Testis (tissue), 3 donors: ENCODE results near the gene PMM2. TPM values are rescaled to one million over a fixed set of nuclear protein-coding genes. Genes with fewer than 3 reads are reported as not detected.

Source experiments
- DNase-seq: peaks from one replicate; pipeline ENCODE4 v3.0.0-alpha.2; 2019
- H3K27ac ChIP-seq, 2 donors: fragments of 200-600 bp; sonication (generic); one replicate each; pipeline ENCODE4 v1.5.1; 2019
- H3K27me3 ChIP-seq: fragments of 200-600 bp; sonication (generic); one replicate; pipeline ENCODE4 v1.5.1; 2019
- H3K36me3 ChIP-seq: fragments of 200-600 bp; sonication (generic); one replicate; pipeline ENCODE4 v1.5.1; 2017; ENCODE audit warnings: low read depth; ENCODE audit errors: missing control alignments
- H3K4me1 ChIP-seq: fragments of 200-600 bp; sonication (generic); one replicate; pipeline ENCODE4 v1.5.1; 2019
- H3K4me3 ChIP-seq, 2 donors: fragments of 200-600 bp; sonication (generic); one replicate each; pipeline ENCODE4 v1.5.1; 2017 to 2019
- H3K9me3 ChIP-seq: fragments of 200-600 bp; sonication (generic); one replicate; pipeline ENCODE4 v1.5.1; 2017
- POLR2A ChIP-seq: fragments of 450-650 bp; IDR thresholded peaks from one replicate; pipeline ENCODE4 v1.6.1; 2017; ENCODE audit warnings: antibody characterized with exemption, mild to moderate bottlenecking, moderate library complexity
- WGBS, 2 donors: methylation state at CpG; one replicate each; pipeline ENCODE4 v1.1.5; 2018; 5-methylcytosine and 5-hydroxymethylcytosine counted together
- intact Hi-C: fragments of 100-400 bp; cut with DNase I; formaldehyde crosslinking; loops from one replicate; pipeline ENCODE4 v1.15.1; 2023; ENCODE audit warnings: low total_unique reads
- polyA plus RNA-seq: library from polyadenylated mRNA; stranded (reverse); fragments of 350-450 nt; fragmentation: Illumina TruSeq; extraction: RNeasy Lipid Tissue Mini Kit (QIAGEN cat#74804); gene quantifications from one replicate; pipeline ENCODE4 v1.2.3, GENCODE V29; 2014; ENCODE audit warnings: low read depth, low replicate concordance; ENCODE audit not compliant: insufficient read depth
- total RNA-seq, 2 donors: library from RNA; depleted of rRNA; stranded (reverse); fragments of >200 nt; gene quantifications; one replicate each; pipeline ENCODE4 v1.2.3, GENCODE V29; 2016
- TF ChIP-seq, protein P1 (sequence below), 3 experiments: fragments of 450-650 bp in 2 of 3; fragments of 200-600 bp in 1 of 3; sonication (generic) in 1 of 3; IDR thresholded peaks; one replicate each; pipeline ENCODE4 v1.5.1; 2016 to 2019; ENCODE audit warnings: antibody characterized with exemption in 3 of 3, mild to moderate bottlenecking in 2 of 3, moderate library complexity in 1 of 3

PMM2 gene
- total and polyA plus RNA-seq, 3 donors from 2014 or later, result 15.4 to 36.6 (median 25.8) TPM

DNA sequence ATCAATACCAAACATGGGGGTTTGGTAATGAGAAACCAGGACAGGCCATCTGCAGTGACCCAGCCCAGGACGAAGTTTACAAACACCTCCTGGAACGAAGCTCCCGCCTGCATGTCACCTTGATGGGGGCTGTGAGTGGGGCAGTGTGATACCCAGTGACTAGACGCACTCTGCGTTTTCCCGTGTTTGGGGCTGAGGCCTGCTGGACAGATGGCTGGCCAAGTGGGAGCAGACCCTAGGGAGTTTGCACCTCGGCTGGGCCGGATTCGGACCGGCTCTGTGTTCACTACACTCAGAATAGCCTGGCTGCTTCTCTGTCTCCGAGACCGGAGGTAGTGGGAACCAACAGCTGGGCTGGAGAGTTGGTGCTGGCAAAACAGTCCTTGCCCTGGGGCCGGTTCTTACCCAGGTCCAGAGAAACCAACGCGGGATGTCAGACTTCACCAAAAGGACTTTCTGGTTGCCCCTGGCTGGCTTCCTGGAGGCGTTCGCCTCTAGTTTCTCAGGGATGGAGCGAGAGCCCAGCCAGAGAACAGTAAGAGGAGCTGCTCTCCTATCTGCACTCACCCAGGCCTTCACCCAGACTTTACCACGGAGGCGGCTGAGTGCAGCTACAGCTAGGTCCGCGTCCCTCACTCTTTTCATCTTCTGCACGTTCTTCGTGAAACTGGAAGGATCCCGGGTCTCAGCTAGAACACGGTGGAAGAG, 50.7 kb downstream of the PMM2 start:
- peaks cover 12% of the 10 kb centered on the region for H3K4me1 ChIP-seq
- WGBS, 2 donors, result 94 to 96% methylated on average over 12 to 26 of the region's 26 CpGs
- no peak for DNase-seq
- no peaks in the 10 kb centered on the region for H3K27me3 ChIP-seq
- no peaks in the 10 kb centered on the region for H3K36me3 ChIP-seq
- H3K27ac ChIP-seq, result no peak overlapping the region
- H3K4me3 ChIP-seq, result no peak overlapping the region
- no peak for TF ChIP-seq POLR2A
- TF ChIP-seq, protein P1, sequence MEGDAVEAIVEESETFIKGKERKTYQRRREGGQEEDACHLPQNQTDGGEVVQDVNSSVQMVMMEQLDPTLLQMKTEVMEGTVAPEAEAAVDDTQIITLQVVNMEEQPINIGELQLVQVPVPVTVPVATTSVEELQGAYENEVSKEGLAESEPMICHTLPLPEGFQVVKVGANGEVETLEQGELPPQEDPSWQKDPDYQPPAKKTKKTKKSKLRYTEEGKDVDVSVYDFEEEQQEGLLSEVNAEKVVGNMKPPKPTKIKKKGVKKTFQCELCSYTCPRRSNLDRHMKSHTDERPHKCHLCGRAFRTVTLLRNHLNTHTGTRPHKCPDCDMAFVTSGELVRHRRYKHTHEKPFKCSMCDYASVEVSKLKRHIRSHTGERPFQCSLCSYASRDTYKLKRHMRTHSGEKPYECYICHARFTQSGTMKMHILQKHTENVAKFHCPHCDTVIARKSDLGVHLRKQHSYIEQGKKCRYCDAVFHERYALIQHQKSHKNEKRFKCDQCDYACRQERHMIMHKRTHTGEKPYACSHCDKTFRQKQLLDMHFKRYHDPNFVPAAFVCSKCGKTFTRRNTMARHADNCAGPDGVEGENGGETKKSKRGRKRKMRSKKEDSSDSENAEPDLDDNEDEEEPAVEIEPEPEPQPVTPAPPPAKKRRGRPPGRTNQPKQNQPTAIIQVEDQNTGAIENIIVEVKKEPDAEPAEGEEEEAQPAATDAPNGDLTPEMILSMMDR (IDR thresholded peaks at IDR 0.05), result no peak
- H3K9me3 ChIP-seq, result no peaks in the 10 kb centered on the region
- intact Hi-C loops, result no loop called here

DNA sequence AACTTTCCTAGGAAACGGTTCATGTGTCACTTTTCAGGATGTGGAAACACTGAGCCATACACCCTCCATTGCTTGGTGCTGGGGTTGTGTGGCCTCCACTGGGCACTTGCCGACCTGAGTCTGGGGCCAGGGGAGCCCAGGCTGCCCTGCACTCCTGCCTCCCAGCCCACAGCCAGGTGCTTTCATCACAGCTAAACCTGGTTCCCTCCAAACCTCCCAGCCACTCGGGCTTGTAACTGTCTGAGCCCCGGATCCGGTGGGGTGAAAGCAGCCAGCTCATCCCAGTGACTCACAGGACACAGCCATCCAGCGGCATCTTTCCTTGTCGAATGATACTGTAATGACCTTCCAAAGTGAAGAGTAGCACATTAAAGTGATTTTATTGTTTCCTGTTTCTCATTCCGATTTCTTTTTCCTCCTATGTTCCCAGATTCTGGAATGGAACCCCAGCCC, 51.3 kb downstream of the PMM2 start:
- Histone ChIP-seq H3K4me1 (peaks cover 15% of the 10 kb centered on the region), H3K27me3 (no peaks in the 10 kb centered on the region), H3K36me3 (no peaks in the 10 kb centered on the region), H3K27ac (no peak overlapping the region), H3K4me3 (no peak overlapping the region), H3K9me3 (no peaks in the 10 kb centered on the region)
- TF ChIP-seq POLR2A, result no peak
- intact Hi-C loops, result no loop called here
- WGBS, 2 donors, result 76 to 89% methylated on average over 8 of the region's 8 CpGs
- no peak for DNase-seq

DNA sequence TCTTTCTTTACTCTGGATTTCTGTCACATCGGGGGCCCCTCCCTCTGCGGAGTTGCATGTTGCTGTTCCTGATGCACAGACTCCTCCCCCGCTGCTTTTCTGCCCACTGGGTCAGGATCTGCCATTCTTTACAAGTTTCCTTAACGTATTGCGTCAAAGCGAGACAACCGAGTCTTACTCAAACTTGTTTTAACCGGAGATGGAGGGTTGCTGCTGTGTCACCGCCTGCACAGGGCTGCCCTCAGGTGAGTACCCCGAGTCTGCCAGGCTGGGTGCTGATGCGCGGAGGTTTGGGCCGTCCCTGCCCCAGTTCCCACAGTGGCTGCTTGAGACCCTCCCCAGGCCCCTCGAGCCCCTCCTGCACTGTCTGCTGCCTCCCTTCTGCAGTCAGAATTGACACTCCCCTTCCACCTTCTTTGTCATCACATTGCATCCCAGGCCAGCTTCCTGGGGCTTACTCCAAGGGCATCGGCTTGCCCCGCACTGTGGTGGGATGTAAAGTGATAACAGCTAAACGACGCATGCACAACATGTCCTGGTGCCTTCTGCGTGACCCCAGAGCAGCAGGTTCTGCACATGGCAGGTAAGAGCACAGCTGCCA, 51.9 kb downstream of the PMM2 start:
- WGBS, 2 donors, result 82% methylated on average over 19 of the region's 19 CpGs
- Histone ChIP-seq H3K27me3 (no peaks in the 10 kb centered on the region), H3K36me3 (no peaks in the 10 kb centered on the region), H3K4me1 (peaks cover 15% of the 10 kb centered on the region), H3K4me3 (no peak overlapping the region), H3K27ac (no peak overlapping the region), H3K9me3 (no peaks in the 10 kb centered on the region)
- no peak for DNase-seq
- TF ChIP-seq, protein P1 (IDR thresholded peaks at IDR 0.05), result no peak
- no peak for TF ChIP-seq POLR2A
- intact Hi-C loops, result no loop called here

DNA sequence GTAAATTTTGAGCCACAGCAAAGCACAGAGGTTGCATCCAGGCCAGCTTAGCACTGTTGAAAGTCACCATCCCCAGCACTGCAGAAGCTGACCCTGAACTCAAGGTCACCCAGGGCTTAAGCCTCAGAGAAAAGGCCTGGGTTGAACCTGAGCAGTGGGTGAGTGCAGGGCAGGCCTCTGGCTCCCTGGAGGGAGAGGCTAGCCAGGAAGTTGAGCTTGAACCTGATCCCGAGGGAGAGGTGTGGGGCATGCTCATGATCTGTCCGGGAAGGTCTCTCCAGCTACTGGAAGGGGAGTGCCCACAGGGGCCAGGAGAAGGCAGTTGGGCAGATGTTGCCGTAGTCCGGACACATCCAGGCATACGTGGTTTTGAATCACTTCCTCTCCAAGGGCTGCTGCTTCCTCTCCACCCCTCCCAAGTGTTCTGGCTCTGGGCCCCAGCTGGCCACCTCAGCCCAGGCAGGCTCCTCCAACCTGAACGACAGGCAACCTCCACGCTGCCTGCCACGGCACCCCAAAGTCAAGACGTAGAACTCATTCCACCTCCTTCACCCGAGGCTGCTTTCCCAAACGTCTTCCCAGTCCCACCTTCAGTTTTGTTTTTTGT, 52.7 kb downstream of the PMM2 start:
- Histone ChIP-seq H3K4me3 (no peak overlapping the region), H3K9me3 (no peaks in the 10 kb centered on the region), H3K27me3 (no peaks in the 10 kb centered on the region), H3K36me3 (no peaks in the 10 kb centered on the region), H3K4me1 (peaks cover 15% of the 10 kb centered on the region), H3K27ac (peak overlapping the region in 1 of 2 donors; percentile 47)
- no peak for TF ChIP-seq POLR2A
- TF ChIP-seq, protein P1 (IDR thresholded peaks at IDR 0.05), result no peak
- no peak for DNase-seq
- WGBS, 2 donors, result 59 to 70% methylated on average over 7 to 11 of the region's 11 CpGs
- intact Hi-C loops, result no loop called here

DNA sequence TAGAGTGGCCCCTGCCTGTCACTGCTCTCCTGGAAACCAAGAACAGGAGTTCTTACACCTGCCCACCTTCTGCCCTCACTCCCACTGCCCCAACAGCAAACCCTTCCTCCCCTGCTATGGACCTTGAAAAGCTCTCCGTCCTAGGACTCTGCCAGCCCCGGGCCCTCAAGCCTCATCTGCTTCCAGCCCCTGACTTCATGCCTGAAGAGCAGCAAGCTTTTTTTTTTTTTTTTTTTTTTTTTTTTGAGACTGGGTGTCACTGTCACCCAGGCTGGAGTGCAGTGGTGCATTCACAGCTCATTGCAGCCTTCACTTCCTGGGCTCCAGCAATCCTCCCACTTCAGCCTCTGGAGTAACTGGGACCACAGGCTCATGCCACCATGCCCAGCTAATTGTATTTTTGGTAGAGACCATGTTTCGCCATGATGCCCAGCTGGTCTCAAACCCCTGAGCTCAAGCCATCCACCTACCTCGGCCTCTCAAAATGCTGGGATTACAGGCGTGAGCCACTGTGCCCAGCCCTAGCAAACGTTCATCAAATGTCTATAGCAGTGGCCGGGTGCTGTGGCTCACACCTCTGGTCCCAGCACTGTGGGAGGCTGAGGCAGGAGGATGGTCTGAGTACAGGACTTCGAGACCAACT, 54.2 kb downstream of the PMM2 start:
- no peaks in the 10 kb centered on the region for H3K9me3 ChIP-seq
- peaks cover 15% of the 10 kb centered on the region for H3K4me1 ChIP-seq
- intact Hi-C loops, result no loop called here
- H3K4me3 ChIP-seq, result no peak overlapping the region
- H3K36me3 ChIP-seq, result no peaks in the 10 kb centered on the region
- 87 to 94% methylated on average over 5 to 8 of the region's 8 CpGs for WGBS, 2 donors
- TF ChIP-seq, protein P1 (IDR thresholded peaks at IDR 0.05), result no peak
- no peak for TF ChIP-seq POLR2A
- H3K27ac ChIP-seq, result no peak overlapping the region
- no peaks in the 10 kb centered on the region for H3K27me3 ChIP-seq
- DNase-seq, result no peak
